ENCODE measurements around the gene PROM2. TPM values are rescaled to one million over a fixed set of nuclear protein-coding genes. Genes with fewer than 3 reads are reported as not detected.

Gene PROM2
- total and polyA plus RNA-seq, 12 donors: 0.07 to 4.5 (median 0.84) TPM; not detected in 2

DNA sequence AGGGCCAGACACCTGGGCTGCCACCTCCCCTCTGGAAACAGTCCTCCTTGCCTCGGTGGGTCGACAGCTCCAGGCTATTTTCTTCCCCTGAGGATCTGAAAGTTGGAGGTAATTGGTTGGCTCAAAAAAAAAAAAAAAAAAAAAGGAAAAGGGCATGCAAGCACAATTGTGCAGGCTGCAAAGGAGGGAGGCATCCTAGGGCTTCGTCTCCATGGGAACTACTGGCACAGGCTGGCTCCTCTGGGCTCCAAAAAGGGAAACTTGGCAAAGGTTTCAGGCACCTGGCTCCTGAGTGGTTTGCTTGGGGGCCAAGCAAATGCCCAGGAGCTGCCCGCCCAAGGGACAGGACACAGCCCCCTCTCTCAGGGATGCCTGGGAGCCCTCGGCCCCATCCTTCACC is 21.8 kb downstream of the PROM2 start:
- Histone ChIP-seq H3K27ac (no peak overlapping the region), H3K27me3 (no peaks in the 10 kb centered on the region), H3K4me1 (replicated peaks in 1 of 2) (no peaks in the 10 kb centered on the region), H3K9me3 (replicated peaks in 1 of 3) (no peaks in the 10 kb centered on the region), H3K4me3 (no peak overlapping the region), H3K36me3 (replicated peaks in 1 of 2) (no peaks in the 10 kb centered on the region)
- no peak for DNase-seq
- intact Hi-C loops (cut with DNase I): no loop called here
- 53 to 72% (median 63%) methylated on average over 4 to 5 of the region's 5 CpGs for WGBS, 4 donors
- TF ChIP-seq POLR2A (IDR thresholded peaks at IDR 0.05): no peak
- TF ChIP-seq, protein P1, sequence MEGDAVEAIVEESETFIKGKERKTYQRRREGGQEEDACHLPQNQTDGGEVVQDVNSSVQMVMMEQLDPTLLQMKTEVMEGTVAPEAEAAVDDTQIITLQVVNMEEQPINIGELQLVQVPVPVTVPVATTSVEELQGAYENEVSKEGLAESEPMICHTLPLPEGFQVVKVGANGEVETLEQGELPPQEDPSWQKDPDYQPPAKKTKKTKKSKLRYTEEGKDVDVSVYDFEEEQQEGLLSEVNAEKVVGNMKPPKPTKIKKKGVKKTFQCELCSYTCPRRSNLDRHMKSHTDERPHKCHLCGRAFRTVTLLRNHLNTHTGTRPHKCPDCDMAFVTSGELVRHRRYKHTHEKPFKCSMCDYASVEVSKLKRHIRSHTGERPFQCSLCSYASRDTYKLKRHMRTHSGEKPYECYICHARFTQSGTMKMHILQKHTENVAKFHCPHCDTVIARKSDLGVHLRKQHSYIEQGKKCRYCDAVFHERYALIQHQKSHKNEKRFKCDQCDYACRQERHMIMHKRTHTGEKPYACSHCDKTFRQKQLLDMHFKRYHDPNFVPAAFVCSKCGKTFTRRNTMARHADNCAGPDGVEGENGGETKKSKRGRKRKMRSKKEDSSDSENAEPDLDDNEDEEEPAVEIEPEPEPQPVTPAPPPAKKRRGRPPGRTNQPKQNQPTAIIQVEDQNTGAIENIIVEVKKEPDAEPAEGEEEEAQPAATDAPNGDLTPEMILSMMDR (IDR thresholded peaks at IDR 0.05): no peak

DNA sequence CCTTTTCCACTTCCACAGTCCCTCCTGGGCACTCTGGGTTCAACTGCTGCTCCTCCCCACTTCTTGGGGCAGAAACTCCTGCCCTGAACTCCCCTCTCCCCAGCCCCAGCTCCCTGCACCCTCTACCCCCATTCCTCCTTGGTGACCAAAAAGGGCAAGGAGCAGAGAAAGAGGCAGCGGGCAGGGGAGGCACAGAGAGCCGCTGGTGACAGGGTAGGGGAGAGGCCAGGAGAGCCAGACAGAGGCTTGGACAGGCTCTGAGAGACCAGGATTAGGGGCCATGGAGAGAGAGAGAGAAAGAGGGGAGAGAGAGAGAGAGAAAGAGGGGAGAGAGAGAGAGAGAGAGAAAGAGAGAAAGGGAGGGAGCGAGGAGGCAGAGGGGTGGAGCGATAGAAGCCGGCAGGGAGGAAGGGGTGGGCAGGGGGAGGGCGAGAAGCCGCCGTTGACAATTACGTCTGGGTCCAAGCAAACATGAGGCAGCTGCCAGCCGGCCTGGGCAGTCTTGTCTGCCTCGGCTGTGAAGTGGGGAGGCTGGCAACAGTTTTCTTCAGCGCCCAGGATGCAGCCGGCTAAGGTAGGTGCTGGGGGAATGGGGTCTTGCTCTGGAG is 22.7 kb downstream of the PROM2 start, which contains the start of gene KCNIP3:
TSS of gene KCNIP3 (plus strand) at position 468 of the 608 bp plus-strand sequence. CDS start at position 560, 92 bp downstream.
- TF ChIP-seq, protein P1 (IDR thresholded peaks at IDR 0.05): no peak
- no peak for TF ChIP-seq POLR2A (IDR thresholded peaks at IDR 0.05)
- Histone ChIP-seq H3K27ac (no peak within 1 kb of the TSS), H3K36me3 (replicated peaks in 1 of 2) (no peaks in the 10 kb centered on the region), H3K4me3 (no peak within 1 kb of the TSS), H3K9me3 (replicated peaks in 1 of 3) (no peaks in the 10 kb centered on the region), H3K4me1 (replicated peaks in 1 of 2) (no peaks in the 10 kb centered on the region), H3K27me3 (no peaks in the 10 kb centered on the region)
- no peak for DNase-seq
- 5 to 10% (median 8%) methylated on average over 11 to 13 of the region's 13 CpGs for WGBS, 4 donors
- intact Hi-C loops (cut with DNase I): no loop called here

DNA sequence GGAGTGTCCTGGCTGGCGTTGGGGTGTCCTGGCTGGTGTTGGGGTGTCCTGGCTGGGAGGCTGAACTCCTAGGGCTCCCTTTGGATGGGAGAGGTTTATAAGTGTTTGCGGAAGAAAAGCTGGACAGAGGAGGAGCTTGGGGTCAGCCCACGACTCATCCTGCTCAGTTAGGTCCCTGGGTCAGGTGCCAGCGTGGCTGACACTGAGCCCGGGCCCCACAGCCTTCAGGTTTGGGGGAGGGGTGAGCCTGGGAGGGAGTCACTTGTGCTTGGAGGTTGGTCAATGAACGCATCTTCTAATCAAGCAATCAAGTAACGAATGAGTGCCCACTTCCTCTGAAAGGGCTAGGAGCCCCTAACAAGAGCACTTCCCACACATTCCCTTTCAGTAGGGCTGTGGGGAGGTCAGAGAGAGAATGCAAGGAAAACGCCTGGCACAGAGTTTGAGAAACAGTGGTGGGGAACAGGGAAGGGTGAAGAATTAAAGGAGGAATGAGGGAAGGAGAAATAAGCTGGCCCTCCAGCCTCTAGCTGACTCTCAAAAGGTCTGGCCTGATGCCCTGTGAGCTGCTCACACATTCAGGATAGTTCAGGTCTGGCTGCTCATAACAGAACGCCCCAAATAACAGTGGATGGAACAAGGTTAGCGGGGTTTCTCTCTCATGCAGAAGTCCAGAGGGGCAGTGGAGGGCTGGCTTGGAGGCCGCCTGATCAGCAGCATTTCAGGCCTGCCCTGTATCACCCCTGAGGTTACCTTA is 23.6 kb downstream of the PROM2 start:
- DNase-seq: no peak
- H3K27me3 ChIP-seq: no peaks in the 10 kb centered on the region
- H3K9me3 ChIP-seq (replicated peaks in 1 of 3): no peaks in the 10 kb centered on the region
- no peak overlapping the region for H3K4me3 ChIP-seq
- no peak for TF ChIP-seq POLR2A (IDR thresholded peaks at IDR 0.05)
- TF ChIP-seq, protein P1 (IDR thresholded peaks at IDR 0.05): no peak
- 44 to 70% (median 59%) methylated on average over 10 to 11 of the region's 11 CpGs for WGBS, 4 donors
- H3K27ac ChIP-seq: no peak overlapping the region
- H3K36me3 ChIP-seq (replicated peaks in 1 of 2): no peaks in the 10 kb centered on the region
- H3K4me1 ChIP-seq (replicated peaks in 1 of 2): no peaks in the 10 kb centered on the region
- intact Hi-C loops (cut with DNase I): no loop called here

DNA sequence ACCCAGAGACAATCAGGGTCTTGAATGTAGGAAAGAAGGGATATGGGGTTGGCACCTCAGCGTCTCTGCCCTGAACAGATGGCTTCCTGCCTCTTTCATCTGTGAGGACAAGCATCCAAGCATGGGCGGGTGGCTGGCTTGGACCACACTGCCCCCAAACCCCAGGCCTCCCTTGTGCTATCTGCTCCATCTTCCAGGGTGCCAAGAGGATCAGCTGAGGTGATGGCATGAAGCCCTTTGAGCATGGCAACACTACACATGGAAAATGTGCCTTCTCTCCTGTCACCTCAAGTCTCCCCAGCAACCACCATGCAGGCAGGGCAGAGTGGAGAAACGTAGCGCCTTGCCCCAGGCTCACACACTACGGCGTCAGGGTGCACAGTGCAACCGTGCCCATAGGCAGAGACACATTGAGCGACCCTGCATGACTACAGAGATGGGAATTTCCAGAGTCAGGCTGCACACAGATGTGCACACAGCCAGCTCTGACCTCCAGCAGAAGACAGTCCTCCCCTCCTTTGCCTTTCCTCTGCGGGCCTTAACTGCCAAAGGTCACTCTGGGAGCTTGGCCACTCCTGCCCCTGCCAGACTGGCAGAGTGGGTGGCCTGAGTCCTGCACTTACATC is 24.4 kb downstream of the PROM2 start:
- H3K27me3 ChIP-seq: no peaks in the 10 kb centered on the region
- no peaks in the 10 kb centered on the region for H3K4me1 ChIP-seq (replicated peaks in 1 of 2)
- intact Hi-C loops (cut with DNase I): no loop called here
- H3K4me3 ChIP-seq: no peak overlapping the region
- H3K9me3 ChIP-seq (replicated peaks in 1 of 3): no peaks in the 10 kb centered on the region
- DNase-seq: no peak
- TF ChIP-seq, protein P1 (IDR thresholded peaks at IDR 0.05): no peak
- TF ChIP-seq POLR2A (IDR thresholded peaks at IDR 0.05): no peak
- H3K27ac ChIP-seq: no peak overlapping the region
- H3K36me3 ChIP-seq (replicated peaks in 1 of 2): no peaks in the 10 kb centered on the region
- 73 to 87% (median 80%) methylated on average over 3 to 9 of the region's 9 CpGs for WGBS, 4 donors
